A549 (cell line): ENCODE measurements around the gene CPXM1.

Source experiments
- HOXA7 ChIP-seq: fragments of 250-450 bp; sonication (Bioruptor Pico); IDR thresholded peaks from 2 replicates; pipeline ENCODE4 v1.5.0; 2020; ENCODE audit warnings: mild to moderate bottlenecking, moderate library complexity
- POLR2A ChIP-seq: IDR thresholded peaks from 2 replicates; pipeline ENCODE4 v1.6.1; 2012; ENCODE audit warnings: mild to moderate bottlenecking, low read length
- ZC3H11A ChIP-seq: fragments of 450-650 bp; IDR thresholded peaks from 2 replicates; pipeline ENCODE4 v1.6.1; 2014; ENCODE audit warnings: antibody characterized with exemption, mild to moderate bottlenecking
- TF ChIP-seq, protein P1 (sequence below): fragments of >200 bp; sonication (Bioruptor Twin); formaldehyde crosslinking; IDR thresholded peaks from 3 replicates; pipeline ENCODE4 v1.5.1; 2016

DNA sequence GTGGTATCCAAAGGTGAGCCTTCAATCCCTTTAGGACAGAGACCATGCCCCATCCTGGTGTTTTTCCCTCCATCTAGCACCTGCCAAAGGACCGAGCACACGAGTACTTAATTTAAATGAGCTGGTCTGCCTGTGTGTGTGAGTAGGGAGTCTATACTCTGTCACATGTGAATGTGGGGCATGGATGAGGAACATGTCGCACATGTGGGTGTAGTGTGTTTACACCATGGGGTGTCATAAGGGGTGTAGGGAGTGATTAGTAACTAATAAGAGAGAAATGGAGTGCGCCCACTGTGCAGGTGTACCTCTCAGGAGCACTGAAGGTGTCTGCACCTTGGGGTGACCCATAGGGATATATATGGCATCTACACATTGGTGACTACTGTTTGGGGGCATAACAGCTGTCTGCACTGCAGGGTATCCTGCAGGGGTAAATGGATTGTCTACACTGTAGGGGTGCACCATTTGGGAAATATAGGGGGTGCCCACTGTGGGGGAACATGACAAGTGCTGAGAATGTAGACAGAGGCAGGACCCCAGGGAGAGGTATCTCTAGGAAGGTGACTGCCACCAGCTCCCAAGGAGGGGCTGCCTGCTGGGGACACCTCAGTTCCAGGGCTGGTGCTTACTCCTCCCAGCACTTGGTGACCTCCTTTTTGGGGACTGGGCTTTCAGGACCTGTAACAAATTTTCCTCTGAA lies 54.3 kb downstream of the CPXM1 start:
- TF ChIP-seq, protein P1, sequence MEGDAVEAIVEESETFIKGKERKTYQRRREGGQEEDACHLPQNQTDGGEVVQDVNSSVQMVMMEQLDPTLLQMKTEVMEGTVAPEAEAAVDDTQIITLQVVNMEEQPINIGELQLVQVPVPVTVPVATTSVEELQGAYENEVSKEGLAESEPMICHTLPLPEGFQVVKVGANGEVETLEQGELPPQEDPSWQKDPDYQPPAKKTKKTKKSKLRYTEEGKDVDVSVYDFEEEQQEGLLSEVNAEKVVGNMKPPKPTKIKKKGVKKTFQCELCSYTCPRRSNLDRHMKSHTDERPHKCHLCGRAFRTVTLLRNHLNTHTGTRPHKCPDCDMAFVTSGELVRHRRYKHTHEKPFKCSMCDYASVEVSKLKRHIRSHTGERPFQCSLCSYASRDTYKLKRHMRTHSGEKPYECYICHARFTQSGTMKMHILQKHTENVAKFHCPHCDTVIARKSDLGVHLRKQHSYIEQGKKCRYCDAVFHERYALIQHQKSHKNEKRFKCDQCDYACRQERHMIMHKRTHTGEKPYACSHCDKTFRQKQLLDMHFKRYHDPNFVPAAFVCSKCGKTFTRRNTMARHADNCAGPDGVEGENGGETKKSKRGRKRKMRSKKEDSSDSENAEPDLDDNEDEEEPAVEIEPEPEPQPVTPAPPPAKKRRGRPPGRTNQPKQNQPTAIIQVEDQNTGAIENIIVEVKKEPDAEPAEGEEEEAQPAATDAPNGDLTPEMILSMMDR: no peak
- TF ChIP-seq HOXA7 (CRISPR knock-in tag) (no peak), POLR2A (no peak), ZC3H11A (no peak)
